ENCODE results near the gene IFRD2. TPM values are rescaled to one million over a fixed set of nuclear protein-coding genes. Genes with fewer than 3 reads are reported as not detected.

Gene IFRD2
- total and polyA plus RNA-seq, 2 of the 13 experiments (the other 11 are each of a cell fraction or from before 2014, with no cell fraction given), result 32.8 to 96.1 TPM

DNA sequence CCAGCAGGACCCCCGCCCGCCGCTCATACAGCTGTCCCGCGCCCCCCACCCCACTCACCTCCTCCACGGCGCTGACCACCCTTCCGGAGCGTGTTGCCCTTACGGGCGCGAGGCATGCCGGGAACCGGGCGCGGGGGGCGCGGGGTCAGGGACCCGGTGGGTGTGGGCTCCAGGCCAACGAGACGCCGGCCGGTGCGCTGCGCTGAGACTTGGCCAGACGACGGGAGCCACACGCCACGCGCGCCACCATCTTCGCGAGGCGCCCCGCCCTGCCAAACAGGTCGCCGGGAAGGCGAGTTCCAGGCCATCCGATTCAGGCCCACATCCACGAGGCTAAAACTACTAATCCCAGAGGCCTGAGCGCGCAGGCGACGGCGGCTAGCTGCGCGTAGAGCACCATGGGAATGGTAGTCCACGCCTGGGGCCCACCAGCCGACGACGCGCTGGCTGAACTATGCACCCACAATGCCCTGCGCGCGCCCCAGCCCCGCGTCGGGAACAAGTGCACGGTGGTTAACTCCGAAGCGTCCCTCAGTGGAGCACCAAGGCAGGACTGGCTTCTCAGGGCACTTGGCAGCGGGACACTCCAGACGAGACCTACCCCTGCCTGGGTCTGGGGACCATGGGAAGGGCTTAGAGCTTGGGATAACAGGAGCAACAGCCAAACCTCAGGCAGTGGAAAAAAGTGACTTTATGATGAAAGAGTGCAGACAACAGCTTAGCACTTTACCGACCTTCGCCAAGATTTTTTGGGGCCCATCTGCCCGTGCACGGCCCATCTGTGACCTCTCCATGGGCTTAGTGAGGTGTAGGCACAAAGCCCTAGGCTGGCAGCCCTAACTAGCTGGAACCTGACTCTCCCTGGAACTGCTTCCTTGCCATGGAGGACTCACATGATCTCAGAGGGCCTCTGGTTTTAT, at the start of gene IFRD2 (continued):
- TF ChIP-seq, protein P1, sequence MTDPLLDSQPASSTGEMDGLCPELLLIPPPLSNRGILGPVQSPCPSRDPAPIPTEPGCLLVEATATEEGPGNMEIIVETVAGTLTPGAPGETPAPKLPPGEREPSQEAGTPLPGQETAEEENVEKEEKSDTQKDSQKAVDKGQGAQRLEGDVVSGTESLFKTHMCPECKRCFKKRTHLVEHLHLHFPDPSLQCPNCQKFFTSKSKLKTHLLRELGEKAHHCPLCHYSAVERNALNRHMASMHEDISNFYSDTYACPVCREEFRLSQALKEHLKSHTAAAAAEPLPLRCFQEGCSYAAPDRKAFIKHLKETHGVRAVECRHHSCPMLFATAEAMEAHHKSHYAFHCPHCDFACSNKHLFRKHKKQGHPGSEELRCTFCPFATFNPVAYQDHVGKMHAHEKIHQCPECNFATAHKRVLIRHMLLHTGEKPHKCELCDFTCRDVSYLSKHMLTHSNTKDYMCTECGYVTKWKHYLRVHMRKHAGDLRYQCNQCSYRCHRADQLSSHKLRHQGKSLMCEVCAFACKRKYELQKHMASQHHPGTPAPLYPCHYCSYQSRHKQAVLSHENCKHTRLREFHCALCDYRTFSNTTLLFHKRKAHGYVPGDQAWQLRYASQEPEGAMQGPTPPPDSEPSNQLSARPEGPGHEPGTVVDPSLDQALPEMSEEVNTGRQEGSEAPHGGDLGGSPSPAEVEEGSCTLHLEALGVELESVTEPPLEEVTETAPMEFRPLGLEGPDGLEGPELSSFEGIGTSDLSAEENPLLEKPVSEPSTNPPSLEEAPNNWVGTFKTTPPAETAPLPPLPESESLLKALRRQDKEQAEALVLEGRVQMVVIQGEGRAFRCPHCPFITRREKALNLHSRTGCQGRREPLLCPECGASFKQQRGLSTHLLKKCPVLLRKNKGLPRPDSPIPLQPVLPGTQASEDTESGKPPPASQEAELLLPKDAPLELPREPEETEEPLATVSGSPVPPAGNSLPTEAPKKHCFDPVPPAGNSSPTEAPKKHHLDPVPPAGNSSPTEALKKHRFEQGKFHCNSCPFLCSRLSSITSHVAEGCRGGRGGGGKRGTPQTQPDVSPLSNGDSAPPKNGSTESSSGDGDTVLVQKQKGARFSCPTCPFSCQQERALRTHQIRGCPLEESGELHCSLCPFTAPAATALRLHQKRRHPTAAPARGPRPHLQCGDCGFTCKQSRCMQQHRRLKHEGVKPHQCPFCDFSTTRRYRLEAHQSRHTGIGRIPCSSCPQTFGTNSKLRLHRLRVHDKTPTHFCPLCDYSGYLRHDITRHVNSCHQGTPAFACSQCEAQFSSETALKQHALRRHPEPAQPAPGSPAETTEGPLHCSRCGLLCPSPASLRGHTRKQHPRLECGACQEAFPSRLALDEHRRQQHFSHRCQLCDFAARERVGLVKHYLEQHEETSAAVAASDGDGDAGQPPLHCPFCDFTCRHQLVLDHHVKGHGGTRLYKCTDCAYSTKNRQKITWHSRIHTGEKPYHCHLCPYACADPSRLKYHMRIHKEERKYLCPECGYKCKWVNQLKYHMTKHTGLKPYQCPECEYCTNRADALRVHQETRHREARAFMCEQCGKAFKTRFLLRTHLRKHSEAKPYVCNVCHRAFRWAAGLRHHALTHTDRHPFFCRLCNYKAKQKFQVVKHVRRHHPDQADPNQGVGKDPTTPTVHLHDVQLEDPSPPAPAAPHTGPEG (CRISPR knock-in tag; IDR thresholded peaks at IDR 0.05), result no peak
- TF ChIP-seq KMT2B (CRISPR knock-in tag; IDR thresholded peaks at IDR 0.05), result no peak
- TF ChIP-seq, protein P2, sequence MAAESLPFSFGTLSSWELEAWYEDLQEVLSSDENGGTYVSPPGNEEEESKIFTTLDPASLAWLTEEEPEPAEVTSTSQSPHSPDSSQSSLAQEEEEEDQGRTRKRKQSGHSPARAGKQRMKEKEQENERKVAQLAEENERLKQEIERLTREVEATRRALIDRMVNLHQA (CRISPR knock-in tag; IDR thresholded peaks at IDR 0.05), result no peak
- no peak for TF ChIP-seq ZNF672 (CRISPR knock-in tag; IDR thresholded peaks at IDR 0.05)
- TF ChIP-seq MAFG (CRISPR knock-in tag; IDR thresholded peaks at IDR 0.05), result no peak
- no peak for TF ChIP-seq JUNB (CRISPR knock-in tag; IDR thresholded peaks at IDR 0.05; ENCODE audit: borderline replicate concordance)
- TF ChIP-seq ZNF781 (CRISPR knock-in tag; IDR thresholded peaks at IDR 0.05; ENCODE audit: borderline replicate concordance, not compliant biosample characterization), result peak; percentile 19
- TF ChIP-seq ZNF790 (CRISPR knock-in tag; IDR thresholded peaks at IDR 0.05; ENCODE audit: borderline replicate concordance), result peak; percentile 87; the same call in 1 of the 2 replicates
- TF ChIP-seq, protein P3, sequence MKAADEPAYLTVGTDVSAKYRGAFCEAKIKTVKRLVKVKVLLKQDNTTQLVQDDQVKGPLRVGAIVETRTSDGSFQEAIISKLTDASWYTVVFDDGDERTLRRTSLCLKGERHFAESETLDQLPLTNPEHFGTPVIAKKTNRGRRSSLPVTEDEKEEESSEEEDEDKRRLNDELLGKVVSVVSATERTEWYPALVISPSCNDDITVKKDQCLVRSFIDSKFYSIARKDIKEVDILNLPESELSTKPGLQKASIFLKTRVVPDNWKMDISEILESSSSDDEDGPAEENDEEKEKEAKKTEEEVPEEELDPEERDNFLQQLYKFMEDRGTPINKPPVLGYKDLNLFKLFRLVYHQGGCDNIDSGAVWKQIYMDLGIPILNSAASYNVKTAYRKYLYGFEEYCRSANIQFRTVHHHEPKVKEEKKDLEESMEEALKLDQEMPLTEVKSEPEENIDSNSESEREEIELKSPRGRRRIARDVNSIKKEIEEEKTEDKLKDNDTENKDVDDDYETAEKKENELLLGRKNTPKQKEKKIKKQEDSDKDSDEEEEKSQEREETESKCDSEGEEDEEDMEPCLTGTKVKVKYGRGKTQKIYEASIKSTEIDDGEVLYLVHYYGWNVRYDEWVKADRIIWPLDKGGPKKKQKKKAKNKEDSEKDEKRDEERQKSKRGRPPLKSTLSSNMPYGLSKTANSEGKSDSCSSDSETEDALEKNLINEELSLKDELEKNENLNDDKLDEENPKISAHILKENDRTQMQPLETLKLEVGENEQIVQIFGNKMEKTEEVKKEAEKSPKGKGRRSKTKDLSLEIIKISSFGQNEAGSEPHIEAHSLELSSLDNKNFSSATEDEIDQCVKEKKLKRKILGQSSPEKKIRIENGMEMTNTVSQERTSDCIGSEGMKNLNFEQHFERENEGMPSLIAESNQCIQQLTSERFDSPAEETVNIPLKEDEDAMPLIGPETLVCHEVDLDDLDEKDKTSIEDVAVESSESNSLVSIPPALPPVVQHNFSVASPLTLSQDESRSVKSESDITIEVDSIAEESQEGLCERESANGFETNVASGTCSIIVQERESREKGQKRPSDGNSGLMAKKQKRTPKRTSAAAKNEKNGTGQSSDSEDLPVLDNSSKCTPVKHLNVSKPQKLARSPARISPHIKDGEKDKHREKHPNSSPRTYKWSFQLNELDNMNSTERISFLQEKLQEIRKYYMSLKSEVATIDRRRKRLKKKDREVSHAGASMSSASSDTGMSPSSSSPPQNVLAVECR (CRISPR knock-in tag; IDR thresholded peaks at IDR 0.05; ENCODE audit: borderline replicate concordance), result peak; percentile 95
- no peak for TF ChIP-seq FLYWCH1 (CRISPR knock-in tag; IDR thresholded peaks at IDR 0.05)
- no peak for TF ChIP-seq NBN (conservative IDR thresholded peaks at IDR 0.05)
- no peak for TF ChIP-seq PHB2 (IDR thresholded peaks at IDR 0.05; ENCODE audit: partially characterized antibody)
- no peak for TF ChIP-seq CCDC6 (CRISPR knock-in tag; IDR thresholded peaks at IDR 0.05)
- no peak for TF ChIP-seq ZNF326 (CRISPR knock-in tag; IDR thresholded peaks at IDR 0.05; ENCODE audit: borderline replicate concordance)
- peak; percentile 94 for TF ChIP-seq GABPB1 (CRISPR knock-in tag; IDR thresholded peaks at IDR 0.05)
- peak; percentile 94 for TF ChIP-seq YY1 (IDR thresholded peaks at IDR 0.05; ENCODE audit: insufficient read depth, insufficient replicate concordance, low read depth, low read length)
- TF ChIP-seq, protein P4, sequence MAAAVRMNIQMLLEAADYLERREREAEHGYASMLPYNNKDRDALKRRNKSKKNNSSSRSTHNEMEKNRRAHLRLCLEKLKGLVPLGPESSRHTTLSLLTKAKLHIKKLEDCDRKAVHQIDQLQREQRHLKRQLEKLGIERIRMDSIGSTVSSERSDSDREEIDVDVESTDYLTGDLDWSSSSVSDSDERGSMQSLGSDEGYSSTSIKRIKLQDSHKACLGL (CRISPR knock-in tag; IDR thresholded peaks at IDR 0.05), result peak; percentile 76; the same call in 1 of the 2 replicates
- no peak for TF ChIP-seq ZNF777 (CRISPR knock-in tag; IDR thresholded peaks at IDR 0.05)

Data from HepG2 (cell line).